Kidney (tissue), 14 donors: ENCODE measurements around the gene DHPS. TPM values are rescaled to one million over a fixed set of nuclear protein-coding genes. Genes with fewer than 3 reads are reported as not detected.

Source experiments
- DNase-seq, 5 donors: peaks; one replicate each; pipeline ENCODE4 v3.0.0-alpha.2; 2013 to 2020
- FAIRE-seq: peaks from 2 replicates; lab custom pipeline; 2012; peaks lifted over from hg19 to GRCh38; lab: Jason Lieb, UNC
- H3K27ac ChIP-seq, 2 donors: one replicate each; pipeline ENCODE4 v1.7.0; 2013; ENCODE audit warnings: low read depth in 2 of 2, low read length in 2 of 2, inconsistent platforms in 1 of 2
- H3K27me3 ChIP-seq: one replicate; pipeline ENCODE4 v1.7.1; 2013; ENCODE audit warnings: low read length, inconsistent platforms; ENCODE audit not compliant: control insufficient read depth, insufficient read depth
- H3K36me3 ChIP-seq, 3 donors: one replicate each; pipeline versions ENCODE4 v1.7.0 to v1.7.1; 2013; ENCODE audit warnings: low read length in 3 of 3, control low read depth in 1 of 3, inconsistent platforms in 1 of 3; ENCODE audit not compliant: insufficient read depth in 3 of 3, control insufficient read depth in 2 of 3
- H3K4me1 ChIP-seq, 3 donors: one replicate each; pipeline versions ENCODE4 v1.7.0 to v1.7.1; 2013; ENCODE audit warnings: low read length in 3 of 3, inconsistent platforms in 1 of 3, low read depth in 1 of 3; ENCODE audit not compliant: control insufficient read depth in 2 of 3, insufficient read depth in 2 of 3
- H3K4me3 ChIP-seq, 3 donors: one replicate each; pipeline versions ENCODE4 v1.7.0 to v1.8.1; 2013; ENCODE audit warnings: low read length in 3 of 3, control low read depth in 1 of 3, inconsistent platforms in 1 of 3
- H3K9ac ChIP-seq, 3 donors: one replicate each; pipeline versions ENCODE4 v1.7.0 to v1.7.1; 2013; ENCODE audit warnings: low read length in 3 of 3, control low read depth in 1 of 3, inconsistent platforms in 1 of 3
- H3K9me3 ChIP-seq, 3 donors: one replicate each; pipeline versions ENCODE4 v1.7.0 to v1.7.1; 2013; ENCODE audit warnings: low read length in 3 of 3, control low read depth in 1 of 3, inconsistent platforms in 1 of 3; ENCODE audit not compliant: control insufficient read depth in 2 of 3, insufficient read depth in 1 of 3
- CTCF ChIP-seq: IDR thresholded peaks from 3 replicates; pipeline ENCODE4 v1.5.1; 2012; ENCODE audit warnings: mild to moderate bottlenecking, moderate library complexity, borderline replicate concordance; ENCODE audit not compliant: insufficient read depth; ENCODE audit errors: extremely low read depth
- intact Hi-C: fragments of 100-400 bp; cut with DNase I; formaldehyde crosslinking; loops from one replicate; pipeline ENCODE4 v1.11.1; 2022
- polyA plus RNA-seq: library from polyadenylated mRNA; stranded (reverse); fragments of 350-450 nt; fragmentation: Illumina TruSeq; extraction: RNeasy Lipid Tissue Mini Kit (QIAGEN cat#74804); gene quantifications from one replicate; pipeline ENCODE4 v1.2.3, GENCODE V29; 2014; ENCODE audit warnings: low read depth, low replicate concordance; ENCODE audit not compliant: insufficient read depth
- total RNA-seq: library from RNA; stranded (reverse); fragmentation: NEBNext Ultra II Directional; extraction: Animal tissue kit (Norgen Biotek cat#: 25700); gene quantifications from one replicate; pipeline ENCODE4 v1.2.1, GENCODE V29; 2021
- donor health status: control.
- donor health status: control.
- donor health status: control.
- donor health status: control.
- donor health status: control.
- donor health status: DM: yes; HTN: yes; CAD: no.
- donor health status: Normal renal cell carcinoma (clear cell type).

DHPS gene
- total and polyA plus RNA-seq, 2 donors from 2014 or later, result 61.3 to 75.9 TPM

DNA sequence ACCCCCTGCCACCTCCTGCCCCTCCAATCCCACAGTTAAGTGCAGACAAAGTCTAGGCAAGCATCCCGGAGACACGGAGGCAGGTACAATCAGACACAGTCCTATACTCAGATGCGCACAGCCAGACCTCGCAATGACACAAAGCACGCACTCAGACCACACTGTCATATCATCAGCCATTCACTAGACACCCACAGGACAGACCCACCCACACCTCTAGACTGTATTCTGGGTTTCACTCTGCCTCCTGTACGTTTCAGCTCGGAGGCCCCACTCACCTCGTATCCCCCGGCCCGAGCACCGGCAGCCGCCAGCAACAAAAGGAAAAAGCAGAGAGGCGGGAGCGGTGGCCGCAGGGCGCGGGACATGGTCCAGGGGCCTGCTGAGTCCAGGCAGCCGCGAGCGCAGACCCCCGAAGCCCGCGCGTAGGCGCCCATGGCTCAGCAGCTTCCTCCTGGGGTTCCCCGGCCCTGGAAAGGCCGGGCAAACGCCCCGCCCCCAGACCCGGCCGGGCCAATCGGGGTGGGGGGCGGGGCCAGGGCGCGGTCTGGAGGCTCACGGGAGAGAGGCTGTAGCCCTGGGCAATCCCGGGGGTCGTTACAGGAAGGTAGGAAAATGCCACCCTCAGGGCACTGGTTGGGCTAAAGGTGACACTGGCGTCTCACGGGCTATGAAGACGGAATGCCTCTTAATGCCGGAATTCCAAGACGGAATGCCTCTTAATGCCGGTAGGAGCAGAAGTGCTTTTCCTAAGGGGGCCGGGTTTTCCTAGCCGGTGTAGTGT, 15.2 kb downstream of the DHPS start, which contains the start of the genes MAN2B1 and WDR83:
Gene MAN2B1, minus strand, starts transcription at position 478 of the 784 bp plus-strand sequence. Its CDS starts 41 bp downstream, at position 437.
Gene WDR83, plus strand, starts transcription at position 543 of the 784 bp plus-strand sequence. CDS start 2,984 bp downstream, outside the sequence.
- no peaks in the 10 kb centered on the region for H3K9me3 ChIP-seq
- no peak for FAIRE-seq
- H3K9ac ChIP-seq, result peak within 1 kb of the TSS; percentile 61 to 81 (median 71)
- H3K4me3 ChIP-seq, result peak within 1 kb of the TSS; percentile 77 to 90 (median 89)
- peak; percentile 83 to 94 (median 89) for DNase-seq
- H3K4me1 ChIP-seq, result peaks cover 0 to 29% (median 18%) of the 10 kb centered on the region in 3 donors
- H3K27ac ChIP-seq, result peak within 1 kb of the TSS in 1 of 2 donors; percentile 59
- intact Hi-C loops, result no loop called here
- TF ChIP-seq CTCF, result no peak
- peaks cover under 1 to 3% (median 3%) of the 10 kb centered on the region in 3 donors for H3K36me3 ChIP-seq
- no peaks in the 10 kb centered on the region for H3K27me3 ChIP-seq

DNA sequence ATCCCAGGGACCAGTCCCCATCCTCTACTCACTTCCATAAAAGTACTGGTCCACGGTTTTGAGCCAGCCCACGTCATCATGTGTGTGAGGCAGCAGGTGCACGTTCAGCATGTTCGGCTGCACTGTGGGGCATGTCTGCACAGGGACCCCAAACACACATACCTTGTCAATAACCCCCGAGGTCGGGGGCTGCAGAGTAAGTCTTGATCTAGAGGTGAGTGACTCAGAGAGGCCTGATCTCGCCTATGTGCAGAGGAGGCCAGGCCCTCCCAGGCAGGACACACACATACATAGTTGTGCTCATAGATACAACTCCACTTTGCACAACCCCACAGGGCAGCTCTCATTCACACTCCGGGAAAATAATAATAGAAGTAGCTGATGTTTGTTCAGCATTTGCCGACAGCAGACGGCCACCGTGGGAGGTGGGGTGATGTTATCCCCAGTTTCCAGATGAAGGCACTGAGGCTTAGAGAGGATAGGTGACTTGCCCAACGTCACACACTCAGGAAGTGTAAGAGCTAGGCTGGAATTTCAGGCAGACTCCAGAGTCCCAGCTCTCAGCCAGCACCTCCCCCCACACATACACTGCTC, 15.9 kb downstream of the DHPS start:
- Histone ChIP-seq H3K4me3 (peak overlapping the region; percentile 77 to 90 (median 89)), H3K9ac (peak overlapping the region; percentile 61 to 81 (median 71)), H3K9me3 (no peaks in the 10 kb centered on the region), H3K27ac (no peak overlapping the region), H3K36me3 (peaks cover 3% of the 10 kb centered on the region in 3 donors), H3K27me3 (no peaks in the 10 kb centered on the region), H3K4me1 (peaks cover 0 to 28% (median 18%) of the 10 kb centered on the region in 3 donors)
- FAIRE-seq (no peak), DNase-seq (no peak)
- TF ChIP-seq CTCF, result no peak
- intact Hi-C loops, result no loop called here

GRCh38 chr19:12665281-12665573, 16.5 kb downstream of the DHPS start:
- DNase-seq (no peak), FAIRE-seq (no peak)
- no peak for TF ChIP-seq CTCF
- Histone ChIP-seq H3K4me1 (peaks cover 0 to 23% (median 18%) of the 10 kb centered on the region in 3 donors), H3K27ac (no peak overlapping the region), H3K9ac (no peak overlapping the region), H3K27me3 (no peaks in the 10 kb centered on the region), H3K9me3 (no peaks in the 10 kb centered on the region), H3K4me3 (peak overlapping the region in 1 of 3 donors; percentile 77), H3K36me3 (peaks cover 3% of the 10 kb centered on the region in 3 donors)
- intact Hi-C loops, result no loop called here
